ENCODE measurements around the gene R3HDM4. TPM values are rescaled to one million over a fixed set of nuclear protein-coding genes. Genes with fewer than 3 reads are reported as not detected.
A peak's percentile ranks its signal among the peaks of the same experiment; 100 is the strongest.

R3HDM4 gene
- total and polyA plus RNA-seq, 9 of the 15 experiments (the other 6 are each of a cell fraction or from before 2014, with no cell fraction given) = 3.2 to 154 (median 59.0) TPM

DNA sequence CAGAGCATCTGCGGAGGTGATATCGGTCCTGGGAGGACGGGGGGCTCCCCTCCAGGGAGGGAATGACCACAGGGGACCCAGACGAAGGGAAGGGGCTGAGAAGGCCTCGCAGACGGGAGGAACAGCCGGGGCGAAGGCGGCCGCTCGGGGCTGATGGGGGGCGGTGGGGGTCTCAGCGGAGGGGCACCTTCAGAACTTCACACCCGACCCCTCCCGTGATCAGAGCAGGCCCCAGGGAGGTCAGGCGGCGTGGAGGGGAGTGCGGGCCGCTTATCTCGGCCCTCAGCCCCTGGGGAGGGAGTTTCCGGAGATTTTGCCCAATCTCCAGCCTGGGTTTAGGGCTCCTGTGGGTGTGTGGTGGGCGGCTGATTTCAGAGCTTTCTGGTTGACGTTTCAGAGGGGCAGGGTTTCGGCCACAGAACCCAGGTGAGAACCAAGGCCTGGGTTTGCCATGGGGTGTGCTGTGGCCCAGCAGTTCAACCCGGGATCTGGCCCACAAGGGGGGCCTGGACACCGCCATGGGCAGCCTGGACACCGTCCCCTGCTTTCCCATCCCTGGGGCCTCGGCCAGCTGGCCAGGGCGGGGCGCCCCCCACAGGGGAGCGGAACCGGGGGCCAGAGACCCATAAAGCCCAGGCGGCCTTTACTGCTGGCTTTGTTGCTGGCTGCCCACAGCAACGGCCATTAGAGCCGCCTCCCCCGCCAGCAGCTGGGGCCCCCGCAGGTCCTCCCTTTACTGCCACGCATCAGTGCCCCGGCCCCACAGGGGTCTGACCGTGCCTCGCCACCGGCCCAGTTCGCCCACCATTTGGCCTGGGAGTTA is 41.9 kb upstream of the R3HDM4 start (continued):
- TF ChIP-seq, protein P1, sequence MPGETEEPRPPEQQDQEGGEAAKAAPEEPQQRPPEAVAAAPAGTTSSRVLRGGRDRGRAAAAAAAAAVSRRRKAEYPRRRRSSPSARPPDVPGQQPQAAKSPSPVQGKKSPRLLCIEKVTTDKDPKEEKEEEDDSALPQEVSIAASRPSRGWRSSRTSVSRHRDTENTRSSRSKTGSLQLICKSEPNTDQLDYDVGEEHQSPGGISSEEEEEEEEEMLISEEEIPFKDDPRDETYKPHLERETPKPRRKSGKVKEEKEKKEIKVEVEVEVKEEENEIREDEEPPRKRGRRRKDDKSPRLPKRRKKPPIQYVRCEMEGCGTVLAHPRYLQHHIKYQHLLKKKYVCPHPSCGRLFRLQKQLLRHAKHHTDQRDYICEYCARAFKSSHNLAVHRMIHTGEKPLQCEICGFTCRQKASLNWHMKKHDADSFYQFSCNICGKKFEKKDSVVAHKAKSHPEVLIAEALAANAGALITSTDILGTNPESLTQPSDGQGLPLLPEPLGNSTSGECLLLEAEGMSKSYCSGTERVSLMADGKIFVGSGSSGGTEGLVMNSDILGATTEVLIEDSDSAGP (CRISPR knock-in tag; IDR thresholded peaks at IDR 0.05) = no peak
- TF ChIP-seq BHLHE40 (IDR thresholded peaks at IDR 0.05; ENCODE audit: low read length) = peak; percentile 61; the same call in 1 of the 2 replicates
- TF ChIP-seq, protein P2, sequence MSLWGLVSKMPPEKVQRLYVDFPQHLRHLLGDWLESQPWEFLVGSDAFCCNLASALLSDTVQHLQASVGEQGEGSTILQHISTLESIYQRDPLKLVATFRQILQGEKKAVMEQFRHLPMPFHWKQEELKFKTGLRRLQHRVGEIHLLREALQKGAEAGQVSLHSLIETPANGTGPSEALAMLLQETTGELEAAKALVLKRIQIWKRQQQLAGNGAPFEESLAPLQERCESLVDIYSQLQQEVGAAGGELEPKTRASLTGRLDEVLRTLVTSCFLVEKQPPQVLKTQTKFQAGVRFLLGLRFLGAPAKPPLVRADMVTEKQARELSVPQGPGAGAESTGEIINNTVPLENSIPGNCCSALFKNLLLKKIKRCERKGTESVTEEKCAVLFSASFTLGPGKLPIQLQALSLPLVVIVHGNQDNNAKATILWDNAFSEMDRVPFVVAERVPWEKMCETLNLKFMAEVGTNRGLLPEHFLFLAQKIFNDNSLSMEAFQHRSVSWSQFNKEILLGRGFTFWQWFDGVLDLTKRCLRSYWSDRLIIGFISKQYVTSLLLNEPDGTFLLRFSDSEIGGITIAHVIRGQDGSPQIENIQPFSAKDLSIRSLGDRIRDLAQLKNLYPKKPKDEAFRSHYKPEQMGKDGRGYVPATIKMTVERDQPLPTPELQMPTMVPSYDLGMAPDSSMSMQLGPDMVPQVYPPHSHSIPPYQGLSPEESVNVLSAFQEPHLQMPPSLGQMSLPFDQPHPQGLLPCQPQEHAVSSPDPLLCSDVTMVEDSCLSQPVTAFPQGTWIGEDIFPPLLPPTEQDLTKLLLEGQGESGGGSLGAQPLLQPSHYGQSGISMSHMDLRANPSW (CRISPR knock-in tag; IDR thresholded peaks at IDR 0.05) = no peak
- TF ChIP-seq ELF1 (tag; IDR thresholded peaks at IDR 0.05) = no peak
- peak; percentile 34; the same call in 1 of the 2 replicates for TF ChIP-seq ZNF263 (CRISPR knock-in tag; IDR thresholded peaks at IDR 0.05; ENCODE audit: borderline replicate concordance)
- no peak for TF ChIP-seq THRAP3 (IDR thresholded peaks at IDR 0.05; ENCODE audit: borderline replicate concordance)
- TF ChIP-seq ZKSCAN8 (CRISPR knock-in tag; IDR thresholded peaks at IDR 0.05) = peak; percentile 94; the same call in 1 of the 2 replicates
- TF ChIP-seq, protein P3, sequence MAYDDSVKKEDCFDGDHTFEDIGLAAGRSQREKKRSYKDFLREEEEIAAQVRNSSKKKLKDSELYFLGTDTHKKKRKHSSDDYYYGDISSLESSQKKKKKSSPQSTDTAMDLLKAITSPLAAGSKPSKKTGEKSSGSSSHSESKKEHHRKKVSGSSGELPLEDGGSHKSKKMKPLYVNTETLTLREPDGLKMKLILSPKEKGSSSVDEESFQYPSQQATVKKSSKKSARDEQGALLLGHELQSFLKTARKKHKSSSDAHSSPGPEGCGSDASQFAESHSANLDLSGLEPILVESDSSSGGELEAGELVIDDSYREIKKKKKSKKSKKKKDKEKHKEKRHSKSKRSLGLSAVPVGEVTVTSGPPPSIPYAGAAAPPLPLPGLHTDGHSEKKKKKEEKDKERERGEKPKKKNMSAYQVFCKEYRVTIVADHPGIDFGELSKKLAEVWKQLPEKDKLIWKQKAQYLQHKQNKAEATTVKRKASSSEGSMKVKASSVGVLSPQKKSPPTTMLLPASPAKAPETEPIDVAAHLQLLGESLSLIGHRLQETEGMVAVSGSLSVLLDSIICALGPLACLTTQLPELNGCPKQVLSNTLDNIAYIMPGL (CRISPR knock-in tag; IDR thresholded peaks at IDR 0.05) = no peak
- TF ChIP-seq PHTF2 (CRISPR knock-in tag; IDR thresholded peaks at IDR 0.05) = no peak
- TF ChIP-seq, protein P4, sequence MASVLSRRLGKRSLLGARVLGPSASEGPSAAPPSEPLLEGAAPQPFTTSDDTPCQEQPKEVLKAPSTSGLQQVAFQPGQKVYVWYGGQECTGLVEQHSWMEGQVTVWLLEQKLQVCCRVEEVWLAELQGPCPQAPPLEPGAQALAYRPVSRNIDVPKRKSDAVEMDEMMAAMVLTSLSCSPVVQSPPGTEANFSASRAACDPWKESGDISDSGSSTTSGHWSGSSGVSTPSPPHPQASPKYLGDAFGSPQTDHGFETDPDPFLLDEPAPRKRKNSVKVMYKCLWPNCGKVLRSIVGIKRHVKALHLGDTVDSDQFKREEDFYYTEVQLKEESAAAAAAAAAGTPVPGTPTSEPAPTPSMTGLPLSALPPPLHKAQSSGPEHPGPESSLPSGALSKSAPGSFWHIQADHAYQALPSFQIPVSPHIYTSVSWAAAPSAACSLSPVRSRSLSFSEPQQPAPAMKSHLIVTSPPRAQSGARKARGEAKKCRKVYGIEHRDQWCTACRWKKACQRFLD (CRISPR knock-in tag; IDR thresholded peaks at IDR 0.05) = peak; percentile 60; the same call in 1 of the 2 replicates
- TF ChIP-seq E2F3 (CRISPR knock-in tag; IDR thresholded peaks at IDR 0.05) = no peak
- TF ChIP-seq, protein P5, sequence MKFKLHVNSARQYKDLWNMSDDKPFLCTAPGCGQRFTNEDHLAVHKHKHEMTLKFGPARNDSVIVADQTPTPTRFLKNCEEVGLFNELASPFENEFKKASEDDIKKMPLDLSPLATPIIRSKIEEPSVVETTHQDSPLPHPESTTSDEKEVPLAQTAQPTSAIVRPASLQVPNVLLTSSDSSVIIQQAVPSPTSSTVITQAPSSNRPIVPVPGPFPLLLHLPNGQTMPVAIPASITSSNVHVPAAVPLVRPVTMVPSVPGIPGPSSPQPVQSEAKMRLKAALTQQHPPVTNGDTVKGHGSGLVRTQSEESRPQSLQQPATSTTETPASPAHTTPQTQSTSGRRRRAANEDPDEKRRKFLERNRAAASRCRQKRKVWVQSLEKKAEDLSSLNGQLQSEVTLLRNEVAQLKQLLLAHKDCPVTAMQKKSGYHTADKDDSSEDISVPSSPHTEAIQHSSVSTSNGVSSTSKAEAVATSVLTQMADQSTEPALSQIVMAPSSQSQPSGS (CRISPR knock-in tag; IDR thresholded peaks at IDR 0.05) = no peak
- TF ChIP-seq, protein P6, sequence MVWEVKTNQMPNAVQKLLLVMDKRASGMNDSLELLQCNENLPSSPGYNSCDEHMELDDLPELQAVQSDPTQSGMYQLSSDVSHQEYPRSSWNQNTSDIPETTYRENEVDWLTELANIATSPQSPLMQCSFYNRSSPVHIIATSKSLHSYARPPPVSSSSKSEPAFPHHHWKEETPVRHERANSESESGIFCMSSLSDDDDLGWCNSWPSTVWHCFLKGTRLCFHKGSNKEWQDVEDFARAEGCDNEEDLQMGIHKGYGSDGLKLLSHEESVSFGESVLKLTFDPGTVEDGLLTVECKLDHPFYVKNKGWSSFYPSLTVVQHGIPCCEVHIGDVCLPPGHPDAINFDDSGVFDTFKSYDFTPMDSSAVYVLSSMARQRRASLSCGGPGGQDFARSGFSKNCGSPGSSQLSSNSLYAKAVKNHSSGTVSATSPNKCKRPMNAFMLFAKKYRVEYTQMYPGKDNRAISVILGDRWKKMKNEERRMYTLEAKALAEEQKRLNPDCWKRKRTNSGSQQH (CRISPR knock-in tag; IDR thresholded peaks at IDR 0.05) = no peak
- peak; percentile 100 for TF ChIP-seq MIER1 (IDR thresholded peaks at IDR 0.05; ENCODE audit: low read depth)
- TF ChIP-seq RAD21 (CRISPR knock-in tag; conservative IDR thresholded peaks at IDR 0.05 in 1 of 2, IDR thresholded peaks at IDR 0.05 in 1 of 2) = no peak

All from K562 (cell line).